BLaER1 treated with 17β-estradiol and CSF1 and Interleukin-3, amounts not matched to agents 10 nM and 100 nM (cell line): ENCODE data around the gene CDC45.
A peak's percentile ranks its signal among the peaks of the same experiment; 100 is the strongest.
"Not testable (repeated sequence)": the region's sequence is repeated elsewhere in the genome, so short reads cannot be mapped to it uniquely, and the experiment has no call there.

Source experiments
- H3K27ac ChIP-seq, 11 experiments: shearing (Covaris generic); formaldehyde crosslinking; 2 replicates each; pipeline ENCODE4 v1.8.1; 2022
- H3K27me3 ChIP-seq, 11 experiments: shearing (Covaris generic); formaldehyde crosslinking; 2 replicates each; pipeline ENCODE4 v1.8.1; 2022
- H3K36me3 ChIP-seq, 11 experiments: shearing (Covaris generic); formaldehyde crosslinking; 2 replicates each; pipeline ENCODE4 v1.8.1; 2022
- H3K4me1 ChIP-seq, 10 experiments: shearing (Covaris generic); formaldehyde crosslinking; 2 replicates each; pipeline ENCODE4 v1.8.1; 2022
- H3K4me2 ChIP-seq, 11 experiments: shearing (Covaris generic); formaldehyde crosslinking; 2 replicates each; pipeline ENCODE4 v1.8.1; 2022
- H3K4me3 ChIP-seq, 10 experiments: shearing (Covaris generic); formaldehyde crosslinking; 2 replicates each; pipeline ENCODE4 v1.8.1; 2022
- H3K9ac ChIP-seq, 11 experiments: shearing (Covaris generic); formaldehyde crosslinking; 2 replicates each; pipeline ENCODE4 v1.8.1; 2022
- H3K9me3 ChIP-seq, 11 experiments: shearing (Covaris generic); formaldehyde crosslinking; replicated peaks in 1 of 11; 2 replicates each; pipeline ENCODE4 v1.8.1; 2022
- H4K20me1 ChIP-seq, 11 experiments: shearing (Covaris generic); formaldehyde crosslinking; 2 replicates each; pipeline ENCODE4 v1.8.1; 2022
- Cebpa-rat ChIP-seq, 11 experiments: shearing (Covaris generic); IDR thresholded peaks; 2 replicates each; pipeline ENCODE4 v1.8.1; 2022

The CDC45 gene

GRCh38 chr22:19434829-19435580 is 44.7 kb upstream of the CDC45 start:
- Histone ChIP-seq H3K36me3 (peaks cover 25 to 60% (median 36%) of the 10 kb centered on the region in 11 experiments; a peak in 21 of 22 replicates), H3K27ac (peak overlapping the region in 4 of 11 experiments; percentile 7 to 21 (median 18); a peak in 4 of 22 replicates)

GRCh38 chr22:19436444-19437161 is 43.1 kb upstream of the CDC45 start:
- peak overlapping the region in 3 of 11 experiments; percentile 1 to 40 (median 21); a peak in 2 of 22 replicates for H3K9ac ChIP-seq
- H3K36me3 ChIP-seq = peaks cover 41 to 76% (median 52%) of the 10 kb centered on the region in 11 experiments
- peak overlapping the region in 3 of 11 experiments; percentile 11 to 96 (median 96); a peak in 3 of 22 replicates for H3K4me2 ChIP-seq
- H3K4me1 ChIP-seq = peaks cover 44 to 58% (median 52%) of the 10 kb centered on the region in 10 experiments
- H3K27ac ChIP-seq, H3K27me3 ChIP-seq, H3K4me3 ChIP-seq, H3K9me3 ChIP-seq: not testable (repeated sequence)
- peaks cover 5 to 69% (median 28%) of the 10 kb centered on the region in 11 experiments; a peak in 19 of 22 replicates for H4K20me1 ChIP-seq

More at GRCh38 chr22:19434829-19435580, 44.7 kb upstream of the CDC45 start:
- Histone ChIP-seq H3K9me3 (no peaks in the 10 kb centered on the region), H3K9ac (peak overlapping the region in 4 of 11 experiments; percentile 4 to 38 (median 23); a peak in 4 of 22 replicates), H3K4me3 (no peak overlapping the region), H3K4me2 (peak overlapping the region; percentile 11 to 98 (median 94); a peak in 17 of 22 replicates), H3K4me1 (peaks cover 49 to 63% (median 55%) of the 10 kb centered on the region in 10 experiments), H4K20me1 (peaks cover 0 to 66% (median 26%) of the 10 kb centered on the region in 11 experiments; a peak in 17 of 22 replicates), H3K27me3 (no peaks in the 10 kb centered on the region)
- TF ChIP-seq Cebpa-rat (IDR thresholded peaks at IDR 0.05) = no peak

- Histone ChIP-seq H3K4me1 (peaks cover 38 to 53% (median 46%) of the 10 kb centered on the region in 10 experiments), H3K9me3 (no peaks in the 10 kb centered on the region), H3K4me2 (peak overlapping the region in 5 of 11 experiments; percentile 29 to 82 (median 55); a peak in 10 of 22 replicates), H3K4me3 (no peak overlapping the region), H3K9ac (no peak overlapping the region), H3K27me3 (no peaks in the 10 kb centered on the region), H3K27ac (peak overlapping the region in 1 of 11 experiments; percentile 42; a peak in 3 of 22 replicates), H4K20me1 (peaks cover 21 to 86% (median 45%) of the 10 kb centered on the region in 11 experiments; a peak in 20 of 22 replicates), H3K36me3 (peaks cover 58 to 93% (median 69%) of the 10 kb centered on the region in 11 experiments)
- TF ChIP-seq Cebpa-rat (IDR thresholded peaks at IDR 0.05) = no peak
Measured at GRCh38 chr22:19438298-19438697, 41.4 kb upstream of the CDC45 start.

- Histone ChIP-seq H3K27ac (no peak overlapping the region), H3K27me3 (no peaks in the 10 kb centered on the region), H3K4me1 (peaks cover 20 to 43% (median 29%) of the 10 kb centered on the region in 10 experiments), H3K4me3 (no peak overlapping the region), H3K4me2 (no peak overlapping the region), H3K36me3 (peaks cover 63 to 99% (median 74%) of the 10 kb centered on the region in 11 experiments), H3K9ac (no peak overlapping the region), H4K20me1 (peaks cover 39 to 98% (median 63%) of the 10 kb centered on the region in 11 experiments; a peak in 21 of 22 replicates), H3K9me3 (no peaks in the 10 kb centered on the region)
- TF ChIP-seq Cebpa-rat (IDR thresholded peaks at IDR 0.05) = no peak
Measured at GRCh38 chr22:19440411-19441195, 39.1 kb upstream of the CDC45 start.

- H3K27me3 ChIP-seq = no peaks in the 10 kb centered on the region
- no peak overlapping the region for H3K4me2 ChIP-seq
- TF ChIP-seq Cebpa-rat (IDR thresholded peaks at IDR 0.05) = no peak
- H3K36me3 ChIP-seq = peaks cover 50 to 93% (median 65%) of the 10 kb centered on the region in 11 experiments
- peaks cover 39 to 97% (median 67%) of the 10 kb centered on the region in 11 experiments; a peak in 21 of 22 replicates for H4K20me1 ChIP-seq
- no peak overlapping the region for H3K9ac ChIP-seq
- H3K9me3 ChIP-seq = no peaks in the 10 kb centered on the region
- H3K27ac ChIP-seq = no peak overlapping the region
- H3K4me1 ChIP-seq = peaks cover 17 to 47% (median 29%) of the 10 kb centered on the region in 10 experiments
- no peak overlapping the region for H3K4me3 ChIP-seq
Measured at GRCh38 chr22:19442166-19442565, 37.6 kb upstream of the CDC45 start.

- H4K20me1 ChIP-seq = peaks cover 39 to 84% (median 67%) of the 10 kb centered on the region in 11 experiments; a peak in 21 of 22 replicates
Measured at GRCh38 chr22:19443544-19444211, 36.0 kb upstream of the CDC45 start.

GRCh38 chr22:19445279-19445982 is 34.3 kb upstream of the CDC45 start:
- Histone ChIP-seq H3K4me1 (peaks cover 32 to 38% (median 34%) of the 10 kb centered on the region in 10 experiments), H3K4me2 (peak overlapping the region; percentile 80 to 99 (median 96); a peak in 20 of 22 replicates), H4K20me1 (peaks cover 39 to 66% (median 64%) of the 10 kb centered on the region in 11 experiments; a peak in 21 of 22 replicates), H3K4me3 (0 out of 20 replicates have a peak overlapping the region, but pooled peaks of 4 of the 10 experiments have one; percentile 3 to 97 (median 94)), H3K9ac (peak overlapping the region in 4 of 11 experiments; percentile 18 to 96 (median 59); a peak in 4 of 22 replicates), H3K36me3 (peaks cover 48 to 78% (median 58%) of the 10 kb centered on the region in 11 experiments)
- not testable (repeated sequence) for H3K27ac ChIP-seq, H3K9me3 ChIP-seq, H3K27me3 ChIP-seq

More at GRCh38 chr22:19443544-19444211, 36.0 kb upstream of the CDC45 start:
- Histone ChIP-seq H3K27me3 (no peaks in the 10 kb centered on the region), H3K36me3 (peaks cover 49 to 78% (median 62%) of the 10 kb centered on the region in 11 experiments), H3K9me3 (no peaks in the 10 kb centered on the region), H3K27ac (no peak overlapping the region), H3K4me2 (no peak overlapping the region), H3K9ac (peak overlapping the region in 1 of 11 experiments; percentile 21; a peak in 1 of 22 replicates), H3K4me3 (no peak overlapping the region), H3K4me1 (peaks cover 24 to 39% (median 28%) of the 10 kb centered on the region in 10 experiments)
- TF ChIP-seq Cebpa-rat (IDR thresholded peaks at IDR 0.05) = no peak
